Endometrium (tissue), 2 donors: ENCODE results near the gene PACC1.
"Not testable (repeated sequence)": the region's sequence is repeated elsewhere in the genome, so short reads cannot be mapped to it uniquely, and the experiment has no call there.

Experiments used
- FAIRE-seq: peaks from 2 replicates; lab custom pipeline; 2012; peaks lifted over from hg19 to GRCh38; lab: Jason Lieb, UNC
- donor health status: control.
- donor health status: control.

PACC1 gene

GRCh38 chr1:212326541-212326940, 88.1 kb downstream of the PACC1 start:
- no peak for FAIRE-seq

DNA sequence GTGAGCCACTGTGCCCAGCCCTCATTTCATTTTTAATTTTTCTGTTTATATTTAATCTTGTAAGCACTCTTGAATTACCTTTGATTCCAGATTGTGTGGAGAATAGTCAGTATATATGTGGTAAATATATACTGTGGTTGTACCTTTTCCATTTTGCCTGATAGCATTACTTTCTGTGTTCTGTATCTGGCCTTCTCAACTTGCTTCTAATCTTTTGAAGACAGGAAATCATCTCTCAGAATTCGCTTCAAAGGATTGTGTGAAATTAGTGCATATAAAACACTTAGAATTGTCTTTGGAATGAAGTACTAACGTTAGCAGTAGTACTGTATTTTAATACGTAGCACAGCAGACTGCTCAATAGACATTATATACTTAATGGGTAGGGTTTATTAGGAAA, 91.6 kb downstream of the PACC1 start:
- FAIRE-seq: no peak

DNA sequence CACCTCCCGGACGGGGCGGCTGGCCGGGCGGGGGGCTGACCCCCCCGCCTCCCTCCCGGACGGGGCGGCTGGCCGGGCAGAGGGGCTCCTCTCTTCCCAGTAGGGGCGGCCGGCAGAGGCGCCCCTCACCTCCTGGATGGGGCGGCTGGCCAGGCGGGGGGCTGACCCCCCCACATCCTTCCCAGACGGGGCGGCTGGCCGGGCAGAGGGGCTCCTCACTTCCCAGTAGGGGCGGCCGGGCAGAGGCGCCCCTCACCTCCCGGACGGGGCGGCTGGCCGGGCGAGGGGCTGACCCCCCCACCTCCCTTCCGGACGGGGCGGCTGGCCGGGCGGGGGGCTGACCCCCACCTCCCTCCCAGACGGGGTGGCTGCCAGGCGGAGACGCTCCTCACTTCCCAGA, 93.7 kb downstream of the PACC1 start:
- not testable (repeated sequence) for FAIRE-seq

DNA sequence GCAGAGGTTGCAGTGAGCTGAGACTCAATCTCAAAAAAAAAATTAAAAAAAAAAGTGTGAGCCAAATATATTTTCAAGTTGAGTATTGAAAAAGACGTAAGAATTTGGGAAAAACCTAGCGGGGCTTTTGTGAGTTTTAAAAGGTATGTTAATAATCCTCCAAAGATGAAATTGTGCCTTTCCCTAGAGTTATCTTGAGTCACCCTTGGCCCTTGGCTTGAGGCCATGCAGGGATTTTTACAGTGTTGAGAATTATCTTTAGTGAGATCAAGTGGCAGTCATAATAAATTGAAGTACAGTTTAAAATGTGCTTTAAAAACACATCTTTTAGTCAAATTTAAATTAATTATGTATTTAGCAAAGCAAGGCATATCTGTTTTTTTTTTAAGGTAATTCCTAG, 96.8 kb downstream of the PACC1 start:
- no peak for FAIRE-seq

DNA sequence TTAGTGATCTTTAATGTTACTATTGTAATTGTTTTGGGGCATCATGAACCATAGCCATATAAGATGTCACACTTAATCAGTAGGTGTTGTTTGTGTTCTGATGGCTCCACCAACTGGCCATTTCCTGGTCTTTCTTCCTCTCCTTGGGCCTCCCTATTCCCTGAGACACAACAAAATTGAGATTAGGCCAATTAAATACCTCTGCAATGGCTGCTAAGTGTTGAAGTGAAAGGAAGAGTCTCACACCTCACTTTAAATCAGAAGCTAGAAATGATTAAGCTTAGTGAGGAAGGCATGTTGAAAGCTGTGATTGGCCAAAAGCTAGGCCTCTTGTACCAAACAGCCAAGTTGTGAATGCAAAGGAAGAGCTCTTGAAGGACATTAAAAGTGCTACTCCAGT, 98.8 kb downstream of the PACC1 start:
- no peak for FAIRE-seq

GRCh38 chr1:212315184-212315583, 99.5 kb downstream of the PACC1 start:
- FAIRE-seq: no peak
